SU-DHL-6 (cell line): ENCODE data around the gene ANKRD50.

ENCODE experiments used
- H2AFZ ChIP-seq: fragments of 200-600 bp; sonication (generic); 2 replicates; pipeline ENCODE4 v1.6.1; 2014; ENCODE audit warnings: low read depth, mild to moderate bottlenecking, moderate library complexity, mixed read lengths, antibody characterized with exemption, low read length; ENCODE audit not compliant: severe bottlenecking
- H3F3A ChIP-seq: fragments of 200-600 bp; shearing (Covaris generic); 2 replicates; pipeline ENCODE4 v1.6.0; 2016; ENCODE audit warnings: antibody characterized with exemption, mild to moderate bottlenecking; ENCODE audit not compliant: insufficient read depth
- H3K27ac ChIP-seq: fragments of 200-600 bp; sonication (generic); 2 replicates; pipeline ENCODE4 v1.5.1; 2016; ENCODE audit warnings: low read depth, mild to moderate bottlenecking, low read length, moderate library complexity, mixed read lengths
- H3K27me3 ChIP-seq: fragments of 200-600 bp; sonication (generic), shearing (Covaris generic); 2 replicates; pipeline ENCODE4 v1.6.0; 2014; ENCODE audit warnings: mild to moderate bottlenecking, low read length
- H3K36me3 ChIP-seq: fragments of 200-600 bp; sonication (generic); 2 replicates; pipeline ENCODE4 v1.6.1; 2014; ENCODE audit warnings: mild to moderate bottlenecking, low read length, mixed read lengths
- H3K4me2 ChIP-seq: fragments of 300-600, 200-600 bp; shearing (Covaris generic), sonication (generic); 2 replicates; pipeline ENCODE4 v1.6.0; 2014; ENCODE audit warnings: low read length, low read depth, mild to moderate bottlenecking; ENCODE audit not compliant: poor library complexity, severe bottlenecking
- H3K4me3 ChIP-seq: fragments of 200-600 bp; sonication (generic); 2 replicates; pipeline ENCODE4 v1.5.1; 2014; ENCODE audit warnings: antibody characterized with exemption, low read length, mild to moderate bottlenecking, mixed read lengths; ENCODE audit not compliant: insufficient read depth, poor library complexity, severe bottlenecking
- H3K79me2 ChIP-seq: fragments of 200-600 bp; sonication (generic); 2 replicates; pipeline ENCODE4 v1.6.1; 2014; ENCODE audit warnings: mild to moderate bottlenecking, low read length, moderate library complexity; ENCODE audit not compliant: insufficient read depth
- H3K9ac ChIP-seq: fragments of 200-600 bp; sonication (generic); 2 replicates; pipeline ENCODE4 v1.7.0; 2014; ENCODE audit warnings: mild to moderate bottlenecking, low read length
- H3K9me2 ChIP-seq: fragments of 200-600 bp; sonication (generic); replicated peaks from 2 replicates; pipeline ENCODE4 v1.6.1; 2014; ENCODE audit warnings: low read length; ENCODE audit not compliant: insufficient read depth
- H3K9me3 ChIP-seq: fragments of 200-600 bp; sonication (generic); 2 replicates; pipeline ENCODE4 v1.6.1; 2014; ENCODE audit warnings: low read length, mixed read lengths; ENCODE audit not compliant: insufficient read depth
- H4K20me1 ChIP-seq: fragments of 200-600 bp; sonication (generic); 2 replicates; pipeline ENCODE4 v1.6.1; 2014; ENCODE audit warnings: low read depth, mild to moderate bottlenecking, antibody characterized with exemption, low read length, moderate library complexity, mixed read lengths
- EZH2phosphoT487 ChIP-seq: fragments of 200-600 bp; sonication (generic), shearing (Covaris generic); conservative IDR thresholded peaks from 2 replicates; pipeline ENCODE4 v1.6.1; 2018; ENCODE audit warnings: mild to moderate bottlenecking, antibody characterized with exemption, low read length, moderate library complexity, mixed read lengths
- TF ChIP-seq, protein P1 (sequence below): fragments of 200-600 bp; sonication (generic); IDR thresholded peaks from one replicate; pipeline ENCODE4 v1.5.1; 2017; ENCODE audit warnings: antibody characterized with exemption, mild to moderate bottlenecking, low read length, moderate library complexity; ENCODE audit not compliant: insufficient read depth, poor library complexity, severe bottlenecking

Gene ANKRD50

DNA sequence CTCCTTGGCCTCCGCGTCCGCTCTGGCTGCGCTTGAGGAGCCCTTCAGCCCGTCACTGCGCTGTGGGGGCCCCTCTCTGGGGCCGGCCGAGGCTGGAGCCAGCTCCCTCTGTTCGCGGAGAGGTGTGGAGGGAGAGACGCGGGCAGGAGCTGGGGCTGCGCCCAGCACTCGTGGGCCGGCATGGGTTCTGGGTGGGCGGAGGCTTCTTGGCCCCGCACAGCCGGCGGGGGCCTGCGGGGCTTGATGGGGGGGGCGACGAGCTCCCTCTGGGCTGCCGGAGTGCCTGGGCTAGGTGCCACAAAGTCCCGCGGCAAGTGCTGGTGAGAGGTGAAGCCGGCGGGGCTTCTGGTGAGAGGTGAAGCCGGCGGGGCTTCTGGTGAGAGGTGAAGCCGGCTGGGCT, 61.9 kb downstream of the ANKRD50 start:
- no peak overlapping the region for H3K4me3 ChIP-seq
- H3F3A ChIP-seq = no peaks in the 10 kb centered on the region
- H3K79me2 ChIP-seq = no peaks in the 10 kb centered on the region
- no peak overlapping the region for H3K4me2 ChIP-seq
- no peak overlapping the region for H3K27ac ChIP-seq
- H3K36me3 ChIP-seq = no peaks in the 10 kb centered on the region
- H2AFZ ChIP-seq = no peak overlapping the region
- H3K9ac ChIP-seq = no peak overlapping the region
- H3K9me3 ChIP-seq = no peaks in the 10 kb centered on the region
- no peaks in the 10 kb centered on the region for H3K9me2 ChIP-seq
- no peaks in the 10 kb centered on the region for H3K27me3 ChIP-seq
- H4K20me1 ChIP-seq = no peaks in the 10 kb centered on the region
- TF ChIP-seq EZH2phosphoT487 = no peak
- TF ChIP-seq, protein P1, sequence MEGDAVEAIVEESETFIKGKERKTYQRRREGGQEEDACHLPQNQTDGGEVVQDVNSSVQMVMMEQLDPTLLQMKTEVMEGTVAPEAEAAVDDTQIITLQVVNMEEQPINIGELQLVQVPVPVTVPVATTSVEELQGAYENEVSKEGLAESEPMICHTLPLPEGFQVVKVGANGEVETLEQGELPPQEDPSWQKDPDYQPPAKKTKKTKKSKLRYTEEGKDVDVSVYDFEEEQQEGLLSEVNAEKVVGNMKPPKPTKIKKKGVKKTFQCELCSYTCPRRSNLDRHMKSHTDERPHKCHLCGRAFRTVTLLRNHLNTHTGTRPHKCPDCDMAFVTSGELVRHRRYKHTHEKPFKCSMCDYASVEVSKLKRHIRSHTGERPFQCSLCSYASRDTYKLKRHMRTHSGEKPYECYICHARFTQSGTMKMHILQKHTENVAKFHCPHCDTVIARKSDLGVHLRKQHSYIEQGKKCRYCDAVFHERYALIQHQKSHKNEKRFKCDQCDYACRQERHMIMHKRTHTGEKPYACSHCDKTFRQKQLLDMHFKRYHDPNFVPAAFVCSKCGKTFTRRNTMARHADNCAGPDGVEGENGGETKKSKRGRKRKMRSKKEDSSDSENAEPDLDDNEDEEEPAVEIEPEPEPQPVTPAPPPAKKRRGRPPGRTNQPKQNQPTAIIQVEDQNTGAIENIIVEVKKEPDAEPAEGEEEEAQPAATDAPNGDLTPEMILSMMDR = no peak

DNA sequence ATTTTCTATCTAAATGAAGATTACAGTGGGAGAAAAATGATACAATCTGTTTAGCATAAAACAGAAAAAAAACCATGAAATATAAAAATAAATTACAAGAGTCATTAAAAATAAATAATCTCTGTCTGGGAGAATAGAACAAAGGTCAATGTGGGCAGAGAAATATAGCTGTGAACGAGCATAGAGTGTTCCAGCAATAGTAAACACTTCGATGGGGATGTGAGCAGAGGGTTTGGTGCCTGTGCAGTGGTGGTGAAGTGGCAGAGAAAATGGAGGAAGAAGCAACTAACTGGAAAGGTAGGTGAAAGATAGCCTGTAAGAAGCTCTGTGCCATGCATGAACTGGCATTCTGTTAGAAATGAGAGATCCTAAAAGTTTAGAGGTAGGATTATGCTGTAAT, 64.9 kb downstream of the ANKRD50 start:
- Histone ChIP-seq H3K9me3 (no peaks in the 10 kb centered on the region), H3K4me2 (no peak overlapping the region), H3K79me2 (no peaks in the 10 kb centered on the region), H2AFZ (no peak overlapping the region), H3K36me3 (no peaks in the 10 kb centered on the region), H3F3A (no peaks in the 10 kb centered on the region), H3K27me3 (no peaks in the 10 kb centered on the region), H3K9me2 (no peaks in the 10 kb centered on the region), H3K9ac (no peak overlapping the region), H3K4me3 (no peak overlapping the region), H3K27ac (no peak overlapping the region), H4K20me1 (no peaks in the 10 kb centered on the region)
- TF ChIP-seq, protein P1 = no peak
- no peak for TF ChIP-seq EZH2phosphoT487

DNA sequence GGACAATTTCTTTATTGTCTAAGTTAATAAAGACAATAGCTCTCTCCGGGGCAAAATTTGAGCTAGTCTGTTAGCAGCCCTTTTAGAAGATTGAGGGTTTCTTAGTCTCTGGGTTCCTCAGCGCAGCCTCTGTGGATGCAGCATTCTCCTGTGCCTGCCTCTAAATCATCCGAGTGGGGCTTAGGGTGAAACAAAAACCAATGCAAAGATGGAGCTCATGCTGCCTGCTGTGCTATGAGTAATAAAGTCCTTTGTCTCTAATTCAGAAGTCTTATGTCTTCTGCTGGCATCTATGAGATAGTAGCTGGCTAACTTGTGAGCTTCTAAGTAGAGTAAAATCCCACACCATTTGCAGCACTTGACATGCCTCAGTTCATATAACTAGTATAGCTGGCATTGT, 67.9 kb downstream of the ANKRD50 start:
- no peaks in the 10 kb centered on the region for H3K9me2 ChIP-seq
- no peaks in the 10 kb centered on the region for H3K9me3 ChIP-seq
- H3K27ac ChIP-seq = no peak overlapping the region
- H3F3A ChIP-seq = no peaks in the 10 kb centered on the region
- H3K79me2 ChIP-seq = no peaks in the 10 kb centered on the region
- no peak overlapping the region for H2AFZ ChIP-seq
- TF ChIP-seq EZH2phosphoT487 = no peak
- TF ChIP-seq, protein P1 = no peak
- H3K36me3 ChIP-seq = no peaks in the 10 kb centered on the region
- H3K27me3 ChIP-seq = no peaks in the 10 kb centered on the region
- H3K9ac ChIP-seq = no peak overlapping the region
- no peak overlapping the region for H3K4me3 ChIP-seq
- H4K20me1 ChIP-seq = no peaks in the 10 kb centered on the region
- no peak overlapping the region for H3K4me2 ChIP-seq

DNA sequence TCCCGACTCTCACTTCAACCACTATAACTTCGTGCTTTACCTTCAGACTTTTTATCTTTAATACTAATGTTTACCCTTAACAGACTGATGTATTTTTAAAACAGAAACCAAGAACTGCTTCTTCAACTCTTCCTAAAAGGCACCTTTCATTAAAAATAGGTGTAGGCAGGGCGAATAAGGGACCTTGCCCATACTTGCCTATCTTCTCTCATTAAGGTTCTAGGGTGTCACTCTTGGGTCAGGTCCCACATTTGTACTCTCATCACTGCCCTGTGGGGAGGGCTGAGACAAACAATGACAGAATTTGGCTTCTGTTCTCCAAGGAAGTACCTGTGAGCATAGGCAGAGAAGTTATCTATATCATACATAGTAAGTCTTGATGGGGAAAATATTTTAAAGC, 69.7 kb downstream of the ANKRD50 start:
- no peak overlapping the region for H2AFZ ChIP-seq
- H3K27me3 ChIP-seq = no peaks in the 10 kb centered on the region
- no peak overlapping the region for H3K4me3 ChIP-seq
- no peak overlapping the region for H3K9ac ChIP-seq
- no peaks in the 10 kb centered on the region for H4K20me1 ChIP-seq
- H3K36me3 ChIP-seq = no peaks in the 10 kb centered on the region
- H3K9me3 ChIP-seq = no peaks in the 10 kb centered on the region
- TF ChIP-seq EZH2phosphoT487 = no peak
- TF ChIP-seq, protein P1 = no peak
- no peak overlapping the region for H3K4me2 ChIP-seq
- no peak overlapping the region for H3K27ac ChIP-seq
- H3K9me2 ChIP-seq = no peaks in the 10 kb centered on the region
- no peaks in the 10 kb centered on the region for H3F3A ChIP-seq
- H3K79me2 ChIP-seq = no peaks in the 10 kb centered on the region
